Endothelial cell of umbilical vein (primary cell): ENCODE data around the gene TM4SF20. TPM values are rescaled to one million over a fixed set of nuclear protein-coding genes. Genes with fewer than 3 reads are reported as not detected.

Source experiments
- BruUV-seq: library from RNA; stranded (reverse); fragments of 400-500 nt; replicated peaks from 2 replicates; lab custom pipeline; 2021; lab: Mats Ljungman, UMichigan
- CTCF ChIA-PET: fragments of 300-600, 350-600 bp; sonication (Branson Sonifier 250); formaldehyde crosslinking; loops from one replicate; lab custom pipeline; 2021; ENCODE audit warnings: antibody characterized with exemption, inconsistent platforms; lab: Charles Lee
- POLR2A ChIA-PET: fragments of 300-600, 350-600 bp; sonication (Branson Sonifier 250); formaldehyde crosslinking; loops from one replicate; lab custom pipeline; 2021; ENCODE audit warnings: antibody characterized with exemption, inconsistent platforms; lab: Charles Lee
- DNase-seq: peaks from one replicate; pipeline ENCODE4 v3.0.0-alpha.2; 2011; ENCODE audit warnings: low read depth, low spot score
- FAIRE-seq: peaks from 2 replicates; lab custom pipeline; 2011; peaks lifted over from hg19 to GRCh38; lab: Jason Lieb, UNC
- H2AFZ ChIP-seq: 2 replicates; pipeline ENCODE4 v1.6.0; 2012; ENCODE audit warnings: low read depth, low read length, control low read depth, inconsistent platforms
- H3K27ac ChIP-seq: 2 replicates; pipeline ENCODE4 v1.5.1; 2011; ENCODE audit warnings: low read depth, mild to moderate bottlenecking, control low read depth, low read length, moderate library complexity; ENCODE audit not compliant: insufficient read depth
- H3K27me3 ChIP-seq, 2 experiments: 2 replicates each; pipeline versions ENCODE4 v1.6.0 to v1.6.1; 2011; ENCODE audit warnings: low read length in 2 of 2, mixed read lengths in 1 of 2; ENCODE audit not compliant: control insufficient read depth in 2 of 2, insufficient read depth in 2 of 2
- H3K36me3 ChIP-seq, 2 experiments: 2 replicates in 1 of 2; 3 replicates in 1 of 2; pipeline ENCODE4 v1.5.1; 2011; ENCODE audit warnings: low read length in 2 of 2, mild to moderate bottlenecking in 1 of 2, moderate library complexity in 1 of 2; ENCODE audit not compliant: control insufficient read depth in 2 of 2, insufficient read depth in 2 of 2; ENCODE audit errors: extremely low read depth in 1 of 2
- H3K4me1 ChIP-seq: 3 replicates; pipeline ENCODE4 v1.5.1; 2011; ENCODE audit warnings: mild to moderate bottlenecking, low read length; ENCODE audit not compliant: control insufficient read depth, insufficient read depth; ENCODE audit errors: extremely low read depth
- H3K4me2 ChIP-seq: 2 replicates; pipeline ENCODE4 v1.6.1; 2011; ENCODE audit warnings: low read length, control low read depth, mixed read lengths; ENCODE audit not compliant: insufficient read depth
- H3K4me3 ChIP-seq, 3 experiments: fragments of 200-600 bp in 1 of 3; sonication (generic), shearing (Covaris generic) in 1 of 3; replicated peaks in 1 of 3; 2 replicates each; pipeline ENCODE4 v1.5.1; 2011 to 2016; ENCODE audit warnings: control low read depth in 3 of 3, low read length in 3 of 3, mild to moderate bottlenecking in 2 of 3, inconsistent platforms in 1 of 3, low read depth in 1 of 3, moderate library complexity in 1 of 3; ENCODE audit not compliant: insufficient read depth in 1 of 3
- H3K79me2 ChIP-seq: 2 replicates; pipeline ENCODE4 v1.6.0; 2012; ENCODE audit warnings: low read length, inconsistent platforms; ENCODE audit not compliant: control insufficient read depth, insufficient read depth
- H3K9ac ChIP-seq: replicated peaks from 2 replicates; pipeline ENCODE3; 2011; ENCODE audit warnings: low read length, control low read depth; ENCODE audit not compliant: insufficient read depth; ENCODE audit errors: extremely low read depth
- H3K9me1 ChIP-seq: replicated peaks from 3 replicates; pipeline ENCODE4 v1.6.0; 2011; ENCODE audit warnings: mild to moderate bottlenecking, low read length; ENCODE audit not compliant: control insufficient read depth, insufficient read depth; ENCODE audit errors: extremely low read depth
- H3K9me3 ChIP-seq: replicated peaks from 2 replicates; pipeline ENCODE4 v1.5.1; 2012; ENCODE audit warnings: low read length, inconsistent platforms; ENCODE audit not compliant: control insufficient read depth, insufficient read depth
- H4K20me1 ChIP-seq: replicated peaks from 2 replicates; pipeline ENCODE3; 2011; ENCODE audit warnings: mild to moderate bottlenecking, low read length; ENCODE audit not compliant: control insufficient read depth, insufficient read depth; ENCODE audit errors: extremely low read depth
- EZH2 ChIP-seq: IDR thresholded peaks from 2 replicates; pipeline ENCODE4 v1.6.1; 2012; ENCODE audit warnings: borderline replicate concordance, low read depth, mild to moderate bottlenecking, moderate library complexity, low read length, inconsistent platforms; ENCODE audit not compliant: severe bottlenecking
- FOS ChIP-seq: IDR thresholded peaks from 2 replicates; pipeline ENCODE4 v1.6.1; 2011; ENCODE audit warnings: mild to moderate bottlenecking, low read length, moderate library complexity, borderline replicate concordance; ENCODE audit not compliant: insufficient read depth
- GATA2 ChIP-seq: IDR thresholded peaks from 2 replicates; pipeline ENCODE4 v1.7.0; 2011; ENCODE audit warnings: low read depth, mild to moderate bottlenecking, moderate library complexity, mixed read lengths, low read length; ENCODE audit not compliant: insufficient read length, insufficient read depth
- JUN ChIP-seq: IDR thresholded peaks from 2 replicates; pipeline ENCODE4 v1.6.1; 2011; ENCODE audit warnings: borderline replicate concordance, low read depth; ENCODE audit not compliant: insufficient read length, insufficient read depth
- MYC ChIP-seq: IDR thresholded peaks from one replicate; pipeline ENCODE4 v1.6.1; 2011; ENCODE audit warnings: mild to moderate bottlenecking, low read depth, low read length
- POLR2A ChIP-seq: IDR thresholded peaks from 2 replicates; pipeline ENCODE4 v1.6.1; 2012; ENCODE audit warnings: low read depth, mild to moderate bottlenecking, control low read depth, low read length
- POLR2AphosphoS5 ChIP-seq: IDR thresholded peaks from 2 replicates; pipeline ENCODE4 v1.6.1; 2012; ENCODE audit warnings: low read depth, mild to moderate bottlenecking, control low read depth, low read length, moderate library complexity; ENCODE audit not compliant: insufficient read depth
- dilution Hi-C: fragments of 300-500 bp; cut with MboI; formaldehyde crosslinking; loops from one replicate; pipeline ENCODE4 v1.15.0; 2019; ENCODE audit warnings: low sequenced_read_pairs; ENCODE audit not compliant: extremely low pct_ligation_motif_present
- intact Hi-C: fragments of 100-400 bp; cut with micrococcal nuclease; formaldehyde crosslinking; loops from one replicate; pipeline ENCODE4 v1.10.0; 2022
- polyA plus RNA-seq, 4 experiments: library from polyadenylated mRNA; depleted of rRNA in 3 of 4; stranded (reverse) in 3 of 4; unstranded in 1 of 4; fragments of >200 nt; gene quantifications; 2 replicates each; pipeline versions ENCODE4 v1.2.1 to v1.2.3, GENCODE V29; 2011 to 2012; ENCODE audit warnings: missing spikeins in 1 of 4
- total RNA-seq: library from RNA; stranded (reverse); gene quantifications from 2 replicates; pipeline ENCODE4 v1.2.3, GENCODE V29; 2021
- TF ChIP-seq, protein P1 (sequence below): IDR thresholded peaks from 2 replicates; pipeline ENCODE4 v1.6.1; 2011; ENCODE audit not compliant: insufficient read depth, insufficient read length
- TF ChIP-seq, protein P2 (sequence below), 2 donors: IDR thresholded peaks; 1 replicate in 1 of 2; 2 replicates in 1 of 2; pipeline ENCODE4 v1.5.1; 2011; ENCODE audit warnings: low read length in 2 of 2, mild to moderate bottlenecking in 2 of 2, moderate library complexity in 2 of 2, control low read depth in 1 of 2, inconsistent platforms in 1 of 2, low read depth in 1 of 2; ENCODE audit not compliant: insufficient read depth in 1 of 2; ENCODE audit errors: extremely low read depth in 1 of 2

TM4SF20 gene
- total and polyA plus RNA-seq, 2 donors (not counting 3 experiments of a cell fraction or from before 2014, with no cell fraction given): not detected

DNA sequence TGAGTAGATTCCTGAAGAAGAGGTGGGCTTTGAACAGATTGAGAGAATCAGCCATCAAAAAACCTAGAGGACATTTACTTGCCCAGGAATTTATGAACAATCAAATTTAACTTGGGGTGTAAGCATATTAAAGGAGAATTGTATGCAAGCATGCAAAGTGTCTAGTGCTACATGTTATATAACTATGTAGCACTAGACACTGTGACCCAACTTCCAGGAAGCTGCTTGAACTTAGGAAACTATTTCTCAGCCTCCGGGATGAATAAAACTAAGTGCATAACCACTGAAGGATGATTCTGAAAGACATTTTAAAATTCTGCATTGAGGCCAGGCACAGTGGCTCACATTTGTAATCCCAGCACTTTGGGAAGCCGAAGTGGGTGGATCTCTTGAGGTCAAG is 41.7 kb downstream of the TM4SF20 start:
- peaks cover 3% of the 10 kb centered on the region in 2 experiments for H3K36me3 ChIP-seq
- H3K9me1 ChIP-seq: no peaks in the 10 kb centered on the region
- no peak overlapping the region for H3K4me3 ChIP-seq
- H3K27ac ChIP-seq: no peak overlapping the region
- H3K27me3 ChIP-seq: no peaks in the 10 kb centered on the region
- no TSS peak for BruUV-seq
- dilution Hi-C loops: no loop called here
- ChIA-PET POLR2A (no interaction called here), CTCF (interaction anchor here (2.2 kb wide), 1 partner anchor 11 kb away, joined by 10 read pairs; no protein-coding TSS in a partner anchor)
- FAIRE-seq (no peak), DNase-seq (no peak)
- no peaks in the 10 kb centered on the region for H4K20me1 ChIP-seq
- H3K9me3 ChIP-seq: no peaks in the 10 kb centered on the region
- TF ChIP-seq, protein P1, sequence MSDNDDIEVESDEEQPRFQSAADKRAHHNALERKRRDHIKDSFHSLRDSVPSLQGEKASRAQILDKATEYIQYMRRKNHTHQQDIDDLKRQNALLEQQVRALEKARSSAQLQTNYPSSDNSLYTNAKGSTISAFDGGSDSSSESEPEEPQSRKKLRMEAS: no peak
- no peak for TF ChIP-seq POLR2A
- no peak for TF ChIP-seq GATA2
- TF ChIP-seq, protein P2, sequence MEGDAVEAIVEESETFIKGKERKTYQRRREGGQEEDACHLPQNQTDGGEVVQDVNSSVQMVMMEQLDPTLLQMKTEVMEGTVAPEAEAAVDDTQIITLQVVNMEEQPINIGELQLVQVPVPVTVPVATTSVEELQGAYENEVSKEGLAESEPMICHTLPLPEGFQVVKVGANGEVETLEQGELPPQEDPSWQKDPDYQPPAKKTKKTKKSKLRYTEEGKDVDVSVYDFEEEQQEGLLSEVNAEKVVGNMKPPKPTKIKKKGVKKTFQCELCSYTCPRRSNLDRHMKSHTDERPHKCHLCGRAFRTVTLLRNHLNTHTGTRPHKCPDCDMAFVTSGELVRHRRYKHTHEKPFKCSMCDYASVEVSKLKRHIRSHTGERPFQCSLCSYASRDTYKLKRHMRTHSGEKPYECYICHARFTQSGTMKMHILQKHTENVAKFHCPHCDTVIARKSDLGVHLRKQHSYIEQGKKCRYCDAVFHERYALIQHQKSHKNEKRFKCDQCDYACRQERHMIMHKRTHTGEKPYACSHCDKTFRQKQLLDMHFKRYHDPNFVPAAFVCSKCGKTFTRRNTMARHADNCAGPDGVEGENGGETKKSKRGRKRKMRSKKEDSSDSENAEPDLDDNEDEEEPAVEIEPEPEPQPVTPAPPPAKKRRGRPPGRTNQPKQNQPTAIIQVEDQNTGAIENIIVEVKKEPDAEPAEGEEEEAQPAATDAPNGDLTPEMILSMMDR (IDR thresholded peaks at IDR 0.05; ENCODE audit: extremely low read depth in 1 of 2, insufficient read depth in 1 of 2, low read depth in 1 of 2, low read length in 2 of 2): no peak
- no peak for TF ChIP-seq MYC
- no peak for TF ChIP-seq EZH2
- no peak for TF ChIP-seq FOS
- TF ChIP-seq JUN: no peak
- TF ChIP-seq POLR2AphosphoS5: no peak
- no peaks in the 10 kb centered on the region for H3K4me1 ChIP-seq
- no peak overlapping the region for H3K4me2 ChIP-seq
- intact Hi-C loops: no loop called here
- H2AFZ ChIP-seq: no peak overlapping the region
- H3K9ac ChIP-seq: no peak overlapping the region
- H3K79me2 ChIP-seq: no peaks in the 10 kb centered on the region
